Neural progenitor cell (in vitro differentiated cells): ENCODE measurements around the gene YBX3. TPM values are rescaled to one million over a fixed set of nuclear protein-coding genes. Genes with fewer than 3 reads are reported as not detected.
A peak's percentile ranks its signal among the peaks of the same experiment; 100 is the strongest.

ENCODE experiments used
- DNase-seq: peaks from one replicate; pipeline ENCODE4 v3.0.0-alpha.2; 2016; ENCODE audit warnings: low spot score
- H2AFZ ChIP-seq: fragments of 200-600 bp; sonication (generic); replicated peaks from 2 replicates; pipeline ENCODE4 v1.6.1; 2016; ENCODE audit warnings: antibody characterized with exemption
- H3F3A ChIP-seq: fragments of 200-600 bp; sonication (generic); 2 replicates; pipeline ENCODE4 v1.6.1; 2016; ENCODE audit warnings: antibody characterized with exemption, low read depth
- H3K27ac ChIP-seq: fragments of 200-600 bp; sonication (generic); 2 replicates; pipeline ENCODE4 v1.5.1; 2016; ENCODE audit warnings: mild to moderate bottlenecking
- H3K27me3 ChIP-seq: fragments of 200-600 bp; sonication (generic); 2 replicates; pipeline ENCODE4 v1.6.1; 2016; ENCODE audit warnings: mild to moderate bottlenecking, moderate library complexity
- H3K36me3 ChIP-seq: fragments of 200-600 bp; sonication (generic); 2 replicates; pipeline ENCODE4 v1.5.1; 2016
- H3K4me1 ChIP-seq: fragments of 200-600 bp; sonication (generic); 2 replicates; pipeline ENCODE4 v1.6.1; 2016; ENCODE audit warnings: mixed run types
- H3K4me2 ChIP-seq: fragments of 200-600 bp; sonication (generic); 2 replicates; pipeline ENCODE4 v1.6.1; 2016
- H3K4me3 ChIP-seq: fragments of 200-600 bp; sonication (generic); 2 replicates; pipeline ENCODE4 v1.5.1; 2016
- H3K79me2 ChIP-seq: fragments of 200-600 bp; sonication (generic); 2 replicates; pipeline ENCODE4 v1.6.1; 2016; ENCODE audit warnings: low read depth
- H3K9ac ChIP-seq: fragments of 200-600 bp; sonication (generic); 2 replicates; pipeline ENCODE4 v1.6.1; 2016
- H3K9me3 ChIP-seq: fragments of 200-600 bp; sonication (generic); 2 replicates; pipeline ENCODE4 v1.5.1; 2016; ENCODE audit warnings: low read depth
- H4K20me1 ChIP-seq: fragments of 200-600 bp; sonication (generic); 2 replicates; pipeline ENCODE4 v1.6.1; 2016; ENCODE audit warnings: low read depth
- H3K27ac Mint-ChIP-seq: 3 replicates; pipeline ENCODE4 v1.8.0; 2021; ENCODE audit warnings: mixed read lengths
- H3K27me3 Mint-ChIP-seq: 2 replicates; pipeline ENCODE4 v1.8.0; 2022; ENCODE audit warnings: low read depth, mild to moderate bottlenecking, inconsistent platforms, moderate library complexity, mixed read lengths; ENCODE audit not compliant: insufficient read depth
- H3K36me3 Mint-ChIP-seq: 3 replicates; pipeline ENCODE4 v1.8.0; 2021; ENCODE audit warnings: mixed read lengths
- H3K4me1 Mint-ChIP-seq: 3 replicates; pipeline ENCODE4 v1.8.0; 2021; ENCODE audit warnings: mixed read lengths
- H3K4me3 Mint-ChIP-seq: 3 replicates; pipeline ENCODE4 v1.8.0; 2021; ENCODE audit warnings: mild to moderate bottlenecking, moderate library complexity, mixed read lengths
- H3K9me3 Mint-ChIP-seq: 3 replicates; pipeline ENCODE4 v1.8.0; 2020; ENCODE audit warnings: mixed read lengths
- CTCF ChIP-seq: fragments of 200-600 bp; sonication (generic); IDR thresholded peaks from 2 replicates; pipeline ENCODE4 v1.5.1; 2017; ENCODE audit warnings: antibody characterized with exemption, mild to moderate bottlenecking
- EZH2 ChIP-seq: fragments of 200-600 bp; sonication (generic); IDR thresholded peaks from 2 replicates; pipeline ENCODE4 v1.6.1; 2017; ENCODE audit warnings: antibody characterized with exemption, mild to moderate bottlenecking, moderate library complexity
- EZH2phosphoT487 ChIP-seq: fragments of 200-600 bp; sonication (generic); IDR thresholded peaks from 2 replicates; pipeline ENCODE4 v1.6.1; 2017; ENCODE audit warnings: antibody characterized with exemption
- total RNA-seq: library from RNA; depleted of rRNA; stranded (reverse); fragments of >200 nt; gene quantifications from 2 replicates; pipeline ENCODE4 v1.2.3, GENCODE V29; 2015; ENCODE audit warnings: low replicate concordance

Gene YBX3
- total RNA-seq, 1 donor from 2014 or later, result 78.9 TPM

- TF ChIP-seq EZH2phosphoT487 (no peak), EZH2 (no peak), CTCF (no peak)
- Mint-ChIP-seq H3K27me3 (peaks cover 8% of the 10 kb centered on the region), H3K27ac (no peak overlapping the region), H3K4me1 (peaks cover 39% of the 10 kb centered on the region), H3K4me3 (peak overlapping the region; percentile 97), H3K9me3 (no peaks in the 10 kb centered on the region), H3K36me3 (no peaks in the 10 kb centered on the region)
- H3K36me3 ChIP-seq, result no peaks in the 10 kb centered on the region
- H4K20me1 ChIP-seq, result peaks cover 16% of the 10 kb centered on the region
- no peak for DNase-seq
- peaks cover 66% of the 10 kb centered on the region for H3K79me2 ChIP-seq
- no peak overlapping the region for H3K9ac ChIP-seq
- peaks cover 56% of the 10 kb centered on the region for H3K4me1 ChIP-seq
- H3K4me2 ChIP-seq, result peak overlapping the region; percentile 86
- no peak overlapping the region for H2AFZ ChIP-seq
- no peaks in the 10 kb centered on the region for H3K9me3 ChIP-seq
- H3K4me3 ChIP-seq, result peak overlapping the region; percentile 82
- H3F3A ChIP-seq, result peaks cover 16% of the 10 kb centered on the region
- no peak overlapping the region for H3K27ac ChIP-seq
- peaks cover 25% of the 10 kb centered on the region for H3K27me3 ChIP-seq
Observed at GRCh38 chr12:10720974-10721650, 2.0 kb downstream of the YBX3 start.

GRCh38 chr12:10719482-10719881 lies 3.6 kb downstream of the YBX3 start:
- no peak overlapping the region for H3K9ac ChIP-seq
- H3K9me3 ChIP-seq, result no peaks in the 10 kb centered on the region
- H3K27ac ChIP-seq, result no peak overlapping the region
- no peak overlapping the region for H2AFZ ChIP-seq
- Mint-ChIP-seq H3K4me3 (no peak overlapping the region), H3K9me3 (no peaks in the 10 kb centered on the region), H3K36me3 (peaks cover 3% of the 10 kb centered on the region), H3K27ac (no peak overlapping the region), H3K4me1 (peaks cover 38% of the 10 kb centered on the region), H3K27me3 (peaks cover 8% of the 10 kb centered on the region)
- H3K4me3 ChIP-seq, result no peak overlapping the region
- H3F3A ChIP-seq, result peaks cover 16% of the 10 kb centered on the region
- H3K4me1 ChIP-seq, result peaks cover 56% of the 10 kb centered on the region
- TF ChIP-seq CTCF, result no peak
- no peak for TF ChIP-seq EZH2phosphoT487
- TF ChIP-seq EZH2, result no peak
- H3K4me2 ChIP-seq, result peak overlapping the region; percentile 86
- no peak for DNase-seq
- H3K27me3 ChIP-seq, result peaks cover 9% of the 10 kb centered on the region
- peaks cover 16% of the 10 kb centered on the region for H4K20me1 ChIP-seq
- H3K36me3 ChIP-seq, result peaks cover 7% of the 10 kb centered on the region
- peaks cover 72% of the 10 kb centered on the region for H3K79me2 ChIP-seq

GRCh38 chr12:10718279-10718821 lies 4.8 kb downstream of the YBX3 start:
- H3K36me3 Mint-ChIP-seq, result peaks cover 6% of the 10 kb centered on the region
- peak; percentile 47 for DNase-seq
- Histone ChIP-seq H3K79me2 (peaks cover 72% of the 10 kb centered on the region), H2AFZ (no peak overlapping the region), H3K27me3 (no peaks in the 10 kb centered on the region), H3K9me3 (no peaks in the 10 kb centered on the region), H3K9ac (no peak overlapping the region), H3K4me3 (peak overlapping the region; percentile 18), H3F3A (peaks cover 11% of the 10 kb centered on the region), H3K36me3 (peaks cover 8% of the 10 kb centered on the region), H4K20me1 (peaks cover 16% of the 10 kb centered on the region), H3K4me1 (peaks cover 49% of the 10 kb centered on the region), H3K4me2 (peak overlapping the region; percentile 86), H3K27ac (peak overlapping the region; percentile 8)
- peaks cover 30% of the 10 kb centered on the region for H3K4me1 Mint-ChIP-seq
- peak overlapping the region; percentile 5 for H3K27ac Mint-ChIP-seq
- peaks cover 6% of the 10 kb centered on the region for H3K27me3 Mint-ChIP-seq
- no peaks in the 10 kb centered on the region for H3K9me3 Mint-ChIP-seq
- TF ChIP-seq EZH2, result no peak
- TF ChIP-seq CTCF, result no peak
- no peak overlapping the region for H3K4me3 Mint-ChIP-seq
